ENCODE results near the gene SSR1. TPM values are rescaled to one million over a fixed set of nuclear protein-coding genes. Genes with fewer than 3 reads are reported as not detected.

SSR1 gene
- polyA plus RNA-seq, 1 experiment: 375 TPM

DNA sequence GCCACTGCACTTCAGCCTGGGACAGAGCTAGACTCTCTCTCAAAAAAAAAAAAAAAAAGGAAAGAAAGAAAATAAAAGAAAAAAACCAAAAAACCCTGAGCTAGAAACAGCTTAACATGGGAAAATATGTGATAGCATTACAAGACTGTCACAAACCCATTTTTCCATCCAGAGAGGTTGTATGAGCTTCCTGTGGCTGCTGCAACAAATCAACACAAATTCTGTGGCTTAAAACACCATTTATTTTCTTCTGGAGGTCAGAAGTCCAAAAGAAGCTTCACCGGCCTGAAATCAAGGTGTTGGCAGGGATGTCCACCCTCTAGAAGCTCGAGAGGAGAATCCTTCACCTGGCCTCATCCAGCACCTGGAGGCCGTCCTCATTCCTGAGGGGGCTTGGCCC is 21.7 kb upstream of the SSR1 start:
- ChIA-PET POLR2A (no interaction called here), CTCF (no interaction called here)
- H3K27ac ChIP-seq (ENCODE audit: low read depth, low read length): no peak overlapping the region
- H3K9me3 ChIP-seq (ENCODE audit: control insufficient read depth, insufficient read depth, low read length): no peaks in the 10 kb centered on the region
- TF ChIP-seq CTCF (IDR thresholded peaks at IDR 0.05; ENCODE audit: low read depth, low read length): no peak
- H3K4me3 ChIP-seq (ENCODE audit: low read depth, low read length): no peak overlapping the region
- no peak for DNase-seq (ENCODE audit: low read depth, low spot score)
- H3K27me3 ChIP-seq (ENCODE audit: control insufficient read depth, insufficient read depth, low read length): peaks cover 9% of the 10 kb centered on the region

DNA sequence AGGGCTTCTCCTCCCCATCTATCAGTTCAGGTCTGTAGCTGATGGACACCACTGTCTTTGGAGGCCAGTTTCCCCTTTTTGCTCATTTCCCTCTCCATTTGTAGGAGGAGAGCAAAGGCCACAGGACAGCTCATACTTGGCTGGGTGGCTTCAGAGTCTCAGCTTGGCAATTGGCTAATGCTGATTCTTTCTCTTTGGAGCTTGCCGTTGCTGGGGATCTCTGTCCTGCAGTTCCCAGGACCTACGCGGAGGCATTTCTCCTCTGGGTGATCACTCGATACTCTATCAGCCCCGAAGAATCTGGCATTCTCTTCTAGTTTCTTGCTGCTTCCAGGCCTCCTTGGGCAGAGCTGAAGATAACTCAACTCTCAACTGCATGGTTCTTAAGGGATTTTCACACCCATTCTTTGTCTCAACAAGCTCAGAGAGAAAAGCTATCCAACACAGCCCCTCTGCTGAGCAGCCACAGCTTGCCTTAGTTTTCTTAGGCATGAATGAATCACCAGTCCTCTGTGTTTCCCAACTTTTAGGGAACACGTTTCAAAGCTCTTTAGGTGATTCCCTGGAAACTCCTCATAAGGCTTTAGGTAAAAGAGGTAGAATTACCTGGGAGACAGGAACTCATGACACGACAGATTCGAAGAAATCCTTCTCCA is 19.2 kb upstream of the SSR1 start:
- no peak overlapping the region for H3K4me3 ChIP-seq (ENCODE audit: low read depth, low read length)
- CTCF ChIA-PET: interaction anchor here (1.2 kb wide), 1 partner anchor 57 kb away, joined by 4 read pairs; no protein-coding TSS in a partner anchor
- H3K27me3 ChIP-seq (ENCODE audit: control insufficient read depth, insufficient read depth, low read length): peaks cover 9% of the 10 kb centered on the region
- POLR2A ChIA-PET: no interaction called here
- H3K9me3 ChIP-seq (ENCODE audit: control insufficient read depth, insufficient read depth, low read length): no peaks in the 10 kb centered on the region
- no peak overlapping the region for H3K27ac ChIP-seq (ENCODE audit: low read depth, low read length)
- no peak for DNase-seq (ENCODE audit: low read depth, low spot score)
- no peak for TF ChIP-seq CTCF (IDR thresholded peaks at IDR 0.05; ENCODE audit: low read depth, low read length)

GRCh38 chr6:7331452-7331851 is 18.5 kb upstream of the SSR1 start:
- DNase-seq (ENCODE audit: low read depth, low spot score): no peak
- POLR2A ChIA-PET: no interaction called here
- H3K9me3 ChIP-seq (ENCODE audit: control insufficient read depth, insufficient read depth, low read length): no peaks in the 10 kb centered on the region
- CTCF ChIA-PET: interaction anchor here (1.2 kb wide), 1 partner anchor 56 kb away, joined by 4 read pairs; no protein-coding TSS in a partner anchor
- peaks cover 9% of the 10 kb centered on the region for H3K27me3 ChIP-seq (ENCODE audit: control insufficient read depth, insufficient read depth, low read length)
- TF ChIP-seq CTCF (IDR thresholded peaks at IDR 0.05; ENCODE audit: low read depth, low read length): no peak
- no peak overlapping the region for H3K27ac ChIP-seq (ENCODE audit: low read depth, low read length)
- H3K4me3 ChIP-seq (ENCODE audit: low read depth, low read length): no peak overlapping the region

DNA sequence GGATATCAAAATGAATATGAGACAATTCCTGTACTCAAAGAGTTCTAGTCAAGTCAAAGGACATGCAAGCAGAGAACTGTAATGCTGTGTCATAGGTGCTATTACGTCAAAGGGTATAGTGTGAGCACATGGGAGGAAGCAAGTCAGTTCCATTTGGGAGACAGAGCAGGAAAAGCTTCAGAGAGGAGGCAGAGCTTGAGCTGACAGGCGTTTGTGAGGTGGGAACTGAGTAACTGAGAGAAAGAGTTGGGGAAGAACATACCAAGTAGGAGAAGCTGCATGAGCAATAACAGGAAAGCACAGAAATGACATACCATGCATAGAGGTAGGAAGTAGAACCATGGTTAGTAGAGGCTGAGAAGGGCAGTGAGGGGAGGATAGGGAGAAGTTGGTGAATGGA is 15.2 kb upstream of the SSR1 start:
- TF ChIP-seq CTCF (IDR thresholded peaks at IDR 0.05; ENCODE audit: low read depth, low read length): no peak
- CTCF ChIA-PET: interaction anchor here (0.6 to 1.3 kb wide), 2 partner anchors 10 to 288 kb away, joined by 3 to 4 read pairs; no protein-coding TSS in a partner anchor
- peaks cover 3% of the 10 kb centered on the region for H3K27me3 ChIP-seq (ENCODE audit: control insufficient read depth, insufficient read depth, low read length)
- H3K4me3 ChIP-seq (ENCODE audit: low read depth, low read length): no peak overlapping the region
- DNase-seq (ENCODE audit: low read depth, low spot score): no peak
- POLR2A ChIA-PET: interaction anchor here (0.7 kb wide), 1 partner anchor 92 kb away, joined by 3 read pairs; no protein-coding TSS in a partner anchor
- H3K27ac ChIP-seq (ENCODE audit: low read depth, low read length): no peak overlapping the region
- H3K9me3 ChIP-seq (ENCODE audit: control insufficient read depth, insufficient read depth, low read length): no peaks in the 10 kb centered on the region

- no peak for TF ChIP-seq CTCF (IDR thresholded peaks at IDR 0.05; ENCODE audit: low read depth, low read length)
- H3K27me3 ChIP-seq (ENCODE audit: control insufficient read depth, insufficient read depth, low read length): peaks cover 2% of the 10 kb centered on the region
- H3K27ac ChIP-seq (ENCODE audit: low read depth, low read length): no peak overlapping the region
- ChIA-PET CTCF (no interaction called here), POLR2A (interaction anchor here (1.5 kb wide), 1 partner anchor 64 kb away, joined by 3 read pairs; the partner anchor contains the start of genes CAGE1 and RIOK1)
- H3K4me3 ChIP-seq (ENCODE audit: low read depth, low read length): no peak overlapping the region
- DNase-seq (ENCODE audit: low read depth, low spot score): no peak
- H3K9me3 ChIP-seq (ENCODE audit: control insufficient read depth, insufficient read depth, low read length): no peaks in the 10 kb centered on the region
Observed at GRCh38 chr6:7325750-7326149, 12.8 kb upstream of the SSR1 start.

All from AG04450 (cell line).